ENCODE data around the gene KCTD4.

The KCTD4 gene

DNA sequence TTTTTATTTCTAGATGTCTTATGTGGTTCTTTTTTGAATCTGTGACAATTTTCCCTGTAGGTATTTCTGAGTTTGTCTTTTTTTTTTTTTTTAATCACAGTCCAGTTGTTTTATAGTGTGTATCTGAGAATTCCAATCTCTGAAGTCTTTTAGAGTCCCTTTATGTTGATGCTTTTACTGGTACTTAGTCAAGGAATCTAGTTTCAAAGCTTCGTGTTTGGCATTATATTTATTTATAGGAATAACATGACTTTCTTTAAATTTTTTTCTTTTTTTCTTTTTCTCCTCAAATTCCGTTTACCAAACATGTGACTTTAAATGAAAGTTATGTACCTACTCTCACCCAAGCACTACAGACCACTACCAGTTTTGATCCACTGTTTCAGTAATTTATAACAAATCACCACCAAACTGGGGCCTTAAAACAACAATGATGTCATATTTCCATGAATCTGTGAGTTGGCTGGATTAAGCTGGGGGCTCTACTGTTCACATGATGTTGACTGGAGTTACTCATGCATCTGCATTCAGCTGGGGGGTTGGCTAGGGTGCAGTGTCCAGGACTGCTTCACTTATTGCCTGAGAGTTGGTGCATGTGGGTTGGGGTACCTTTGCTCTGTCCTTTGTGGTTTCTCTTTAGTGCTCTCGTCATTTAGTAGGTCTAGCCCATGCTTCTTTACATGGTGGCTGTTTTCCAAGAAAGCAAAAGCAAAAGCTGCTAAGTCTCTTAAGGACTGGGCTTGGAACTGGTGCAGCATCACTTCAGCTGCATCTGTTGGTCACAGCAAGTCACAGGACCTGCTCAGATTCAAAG is 22.3 kb downstream of the KCTD4 start:
- DNase-seq: no peak

- no peak for DNase-seq
Observed at GRCh38 chr13:45174478-45174877, 26.4 kb downstream of the KCTD4 start.

- DNase-seq: no peak
Observed at GRCh38 chr13:45168555-45168930, 32.3 kb downstream of the KCTD4 start.

- DNase-seq: no peak
Observed at GRCh38 chr13:45167611-45168554, 33.0 kb downstream of the KCTD4 start.

GRCh38 chr13:45166858-45167257 is 34.0 kb downstream of the KCTD4 start:
- no peak for DNase-seq

DNA sequence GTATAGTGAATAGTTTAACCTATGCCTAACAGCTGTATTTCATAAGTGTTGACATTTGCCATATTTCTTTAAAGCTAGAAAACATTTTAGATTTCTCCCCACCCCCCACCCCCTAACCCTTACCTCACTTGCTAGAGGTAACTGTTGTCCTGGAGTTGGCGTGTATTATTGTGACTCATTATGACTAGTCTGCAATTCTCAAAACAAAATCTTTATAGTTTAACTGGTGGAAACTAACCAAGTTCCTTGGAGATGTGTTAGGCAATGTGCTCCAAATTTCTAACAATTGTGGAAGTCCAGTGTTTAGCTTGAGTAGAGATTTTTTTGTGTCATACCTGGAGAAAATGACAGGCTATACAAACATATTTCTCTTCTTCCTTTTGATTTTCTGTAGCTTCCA is 38.0 kb downstream of the KCTD4 start:
- no peak for DNase-seq

DNA sequence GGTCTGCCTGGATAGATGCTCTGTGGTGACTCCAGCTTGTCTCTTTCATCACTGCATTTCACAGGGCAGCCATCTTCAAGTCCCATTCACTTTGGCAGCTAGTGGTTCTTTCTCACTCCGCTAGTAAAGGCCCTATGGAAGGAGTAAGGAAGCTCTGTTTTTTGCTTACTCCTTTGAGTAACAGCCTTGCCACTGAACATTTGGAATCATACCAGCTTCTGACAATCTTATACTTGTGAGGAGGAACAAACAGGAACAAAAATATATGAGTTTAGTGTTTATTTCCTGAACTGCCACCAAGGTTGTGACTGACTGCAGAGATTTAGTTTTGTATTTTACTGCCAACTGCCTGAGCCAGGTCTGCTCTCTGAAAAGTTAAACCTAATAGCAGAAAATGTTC is 38.7 kb downstream of the KCTD4 start:
- DNase-seq: no peak

- DNase-seq: no peak
Observed at GRCh38 chr13:45156565-45157361, 44.1 kb downstream of the KCTD4 start.

GRCh38 chr13:45149964-45150363 is 50.9 kb downstream of the KCTD4 start:
- no peak for DNase-seq

- peak in 5 of 51 donors; percentile 4 to 43 (median 19) for DNase-seq
Observed at GRCh38 chr13:45143346-45143751, 57.5 kb downstream of the KCTD4 start.

Measured in hypothalamus (tissue), 51 donors.